Fibroblast of skin of left biceps (primary cell): ENCODE data around the gene RAB43.
A peak's percentile ranks its signal among the peaks of the same experiment; 100 is the strongest.
"Not testable (repeated sequence)": the region's sequence is repeated elsewhere in the genome, so short reads cannot be mapped to it uniquely, and the experiment has no call there.

Experiments used
- DNase-seq, 2 experiments: peaks; one replicate each; pipeline ENCODE4 v3.0.0-alpha.2; 2013; ENCODE audit warnings: low read depth in 2 of 2

The RAB43 gene

DNA sequence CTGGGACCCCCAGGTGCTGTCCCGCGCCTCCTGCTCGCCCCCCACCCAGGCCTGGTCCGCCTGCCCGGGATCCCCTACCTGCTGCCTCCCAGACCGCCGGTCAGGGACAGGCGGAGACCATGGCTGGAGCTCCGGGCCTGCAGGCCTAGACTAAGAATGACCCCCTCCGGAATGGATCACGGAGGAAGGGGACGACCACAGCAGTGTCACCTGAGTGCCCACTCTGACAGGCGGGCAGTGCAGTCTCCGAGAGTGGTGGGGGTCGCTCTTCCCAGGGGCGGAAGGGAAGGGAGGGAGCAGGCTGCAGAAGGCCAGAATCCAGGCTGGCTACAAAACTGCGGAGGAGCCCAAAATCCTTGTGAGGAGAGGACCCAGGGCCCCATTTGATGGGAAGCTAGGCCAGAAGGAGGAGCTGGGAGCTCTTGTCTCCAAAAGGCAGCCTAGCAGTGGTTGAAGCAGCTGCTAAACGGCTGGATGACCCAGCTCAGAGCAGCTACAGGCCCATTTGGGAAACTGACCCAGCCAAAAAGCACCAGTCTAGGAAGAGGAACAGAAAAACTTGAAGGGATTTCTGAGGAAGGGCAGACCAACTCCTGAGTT, 908 bp upstream of the RAB43 start:
- DNase-seq, result no peak

- DNase-seq, result no peak
These were observed 400 bp downstream of the RAB43 start for GRCh38 chr3:129121016-129121791.

DNA sequence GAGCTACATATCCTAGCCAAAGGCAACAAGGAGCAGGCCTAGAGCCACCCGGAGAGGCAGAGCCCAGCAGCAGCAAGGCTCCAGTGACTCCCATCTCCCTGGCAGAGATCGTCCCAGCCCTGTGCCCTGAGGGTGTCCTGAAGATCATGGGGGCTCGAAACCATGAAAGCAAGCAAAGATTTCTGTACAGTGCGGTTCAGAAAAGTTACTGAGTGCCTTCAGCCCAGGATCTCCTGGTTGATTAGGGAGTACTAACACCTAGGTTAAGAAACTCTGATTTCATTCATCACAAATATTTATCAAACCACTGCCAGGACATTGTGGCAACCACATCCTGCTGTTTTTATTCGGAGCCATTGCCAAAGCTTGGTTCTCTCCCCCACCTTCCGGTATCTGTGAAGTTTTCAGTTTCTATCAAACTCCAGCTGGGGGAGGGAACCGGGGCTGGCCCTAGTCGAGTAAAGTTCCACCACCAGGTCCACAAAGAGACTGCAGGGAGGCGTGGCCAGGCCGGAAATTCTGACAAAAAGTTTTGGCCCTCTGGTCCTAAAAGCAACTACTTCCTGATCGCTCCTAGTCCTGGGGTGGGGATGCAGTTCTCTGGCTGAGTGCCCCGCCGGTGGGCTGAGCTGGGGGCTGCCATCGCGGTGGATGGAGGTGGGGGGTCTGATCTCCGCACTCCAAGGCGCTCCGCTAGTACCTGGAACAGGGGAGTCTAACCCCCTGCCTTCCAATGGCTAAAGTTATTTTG, 1.2 kb downstream of the RAB43 start:
- peak; percentile 62 to 64 for DNase-seq

- DNase-seq, result no peak
These were observed 2.1 kb downstream of the RAB43 start for GRCh38 chr3:129119365-129120100.

GRCh38 chr3:129118745-129119144, 2.9 kb downstream of the RAB43 start:
- no peak for DNase-seq

DNA sequence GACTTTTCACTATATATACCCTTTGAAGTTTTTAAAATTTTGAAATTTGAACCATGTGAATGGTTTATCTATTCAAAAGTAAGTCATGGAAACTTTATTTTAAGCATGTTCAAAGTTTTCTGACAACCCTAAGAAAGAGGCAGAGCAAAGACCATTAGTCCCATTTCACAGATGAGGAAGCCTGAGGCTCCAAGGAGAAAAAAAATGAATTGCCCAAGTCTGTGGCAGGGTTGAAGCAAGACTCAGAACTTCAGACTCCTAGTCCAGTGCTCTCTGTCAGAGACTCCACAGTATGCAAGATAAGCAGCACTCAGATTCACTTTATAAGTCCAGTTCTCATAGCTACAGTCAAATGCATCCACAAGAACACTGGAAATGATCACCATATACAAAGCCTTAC, 4.5 kb downstream of the RAB43 start:
- no peak for DNase-seq

- DNase-seq, result no peak
These were observed 5.1 kb downstream of the RAB43 start for GRCh38 chr3:129116482-129116946.

DNA sequence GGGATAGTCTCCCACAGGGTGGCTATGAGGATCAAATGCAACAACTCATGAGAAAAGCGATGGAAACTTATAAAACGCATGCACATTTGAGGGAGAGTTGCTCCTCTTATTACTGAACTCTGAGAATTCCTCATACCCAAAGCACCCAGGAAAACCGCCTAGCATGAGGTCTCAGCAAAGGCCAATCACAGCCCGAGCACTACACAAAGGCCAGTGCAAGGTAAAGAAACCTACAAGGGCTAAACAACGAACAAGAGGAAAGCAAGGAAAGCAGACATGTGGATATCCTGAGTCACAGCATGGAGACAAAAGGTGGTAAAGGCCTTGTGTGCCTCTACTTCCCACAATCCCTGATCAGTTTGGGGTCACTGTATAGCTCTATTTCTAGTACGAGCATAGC, 7.1 kb downstream of the RAB43 start:
- no peak for DNase-seq

DNA sequence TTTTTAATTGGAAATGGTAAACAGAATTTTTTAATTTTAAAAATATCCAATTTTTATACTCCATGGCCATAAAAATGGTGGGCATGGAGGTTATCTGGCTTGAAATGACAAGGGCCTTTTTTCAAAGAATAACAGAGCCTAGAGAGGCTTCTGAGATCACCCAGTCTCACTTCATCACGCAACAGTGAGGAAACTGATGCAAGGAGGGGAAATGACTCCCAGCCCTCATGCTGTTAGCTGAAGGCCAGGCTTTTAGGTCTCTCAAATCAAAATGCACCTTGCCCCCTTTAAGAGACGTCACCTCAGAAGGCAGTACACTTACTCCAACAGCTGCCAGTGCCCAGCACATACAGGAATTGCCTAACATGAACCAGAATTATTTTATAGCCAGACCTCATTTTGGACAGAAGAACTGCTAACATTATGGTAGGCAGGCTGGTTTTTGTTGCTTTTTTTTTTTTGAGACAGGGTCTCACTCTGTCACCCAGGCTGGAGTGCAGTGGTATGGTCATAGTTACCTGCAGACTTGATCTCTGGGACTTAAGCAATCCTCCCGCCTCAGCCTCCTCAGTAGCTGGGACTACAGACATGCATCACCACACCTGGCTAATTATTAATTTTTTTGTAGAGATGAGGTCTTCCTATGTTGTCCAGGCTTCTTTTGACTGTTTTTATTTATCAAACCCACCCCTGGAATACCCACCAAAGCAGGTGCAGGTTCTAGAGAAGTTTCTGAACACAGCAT, 9.1 kb downstream of the RAB43 start:
- peak in 1 of 2 experiments; percentile 12 for DNase-seq

- DNase-seq, result not testable (repeated sequence)
These were observed 10.4 kb downstream of the RAB43 start for GRCh38 chr3:129111076-129111780.

DNA sequence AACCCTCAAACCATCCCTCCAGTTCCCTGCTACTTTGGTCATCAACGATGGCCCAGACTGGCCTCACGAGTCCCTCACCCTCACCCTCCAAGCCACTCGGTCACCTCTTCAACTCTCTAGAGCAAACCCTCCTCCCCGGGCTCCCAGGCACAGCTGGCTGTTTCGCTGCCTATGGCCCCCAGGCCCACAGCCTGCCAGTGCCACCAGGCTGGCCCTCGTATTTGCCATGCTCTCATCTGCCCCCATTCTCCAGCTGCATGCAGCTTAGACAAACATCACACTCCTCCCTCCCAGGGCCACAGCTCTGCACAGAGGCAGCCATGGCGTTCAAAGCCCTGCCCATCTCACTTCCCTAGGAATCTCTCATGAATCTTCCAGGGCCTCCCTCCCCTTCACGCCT, 13.8 kb downstream of the RAB43 start:
- no peak for DNase-seq

- no peak for DNase-seq
These were observed 14.6 kb downstream of the RAB43 start for GRCh38 chr3:129106866-129107565.

DNA sequence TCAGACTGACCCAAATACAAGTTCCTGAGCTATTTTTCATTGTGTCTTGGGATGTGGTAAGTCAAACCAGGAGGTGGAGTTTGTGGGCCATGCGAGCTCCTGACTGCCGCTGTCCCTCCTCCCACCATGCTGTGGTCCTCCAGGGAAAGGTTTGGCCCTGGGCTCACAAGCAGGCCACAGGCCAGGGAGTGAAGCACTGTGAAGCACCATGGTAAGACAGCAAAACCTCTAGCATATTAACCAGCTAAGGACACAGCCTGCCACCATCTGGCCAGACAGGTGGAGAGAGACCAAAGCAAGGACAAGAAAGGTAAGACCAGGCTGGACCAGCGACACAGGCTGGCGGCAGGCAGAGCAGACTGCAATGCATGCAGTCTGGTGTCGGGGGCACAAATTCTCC, 15.3 kb downstream of the RAB43 start:
- no peak for DNase-seq

GRCh38 chr3:129105862-129106261, 15.7 kb downstream of the RAB43 start:
- DNase-seq, result no peak

- no peak for DNase-seq
These were observed 17.0 kb downstream of the RAB43 start for GRCh38 chr3:129104498-129105079.

DNA sequence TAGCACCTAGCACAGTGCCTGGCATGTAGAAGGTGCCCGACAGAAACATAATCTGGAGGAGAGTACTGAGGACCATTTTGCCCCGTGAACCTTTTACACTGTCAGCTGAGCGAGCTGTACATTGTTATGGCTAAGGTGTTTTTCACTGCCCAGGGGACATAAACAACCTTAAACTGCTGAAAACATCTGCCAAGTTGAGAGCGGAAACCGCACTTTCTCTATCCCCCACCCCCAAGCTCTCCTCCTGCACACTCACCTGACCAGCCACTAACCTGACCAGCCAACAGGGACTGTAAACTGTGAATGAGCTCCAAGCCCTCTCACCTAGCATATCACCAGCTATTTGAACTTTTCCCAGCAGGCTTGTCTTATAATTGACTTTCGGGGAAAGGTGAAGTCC, 17.6 kb downstream of the RAB43 start:
- no peak for DNase-seq

- DNase-seq, result no peak
These were observed 18.3 kb downstream of the RAB43 start for GRCh38 chr3:129103296-129103695.

DNA sequence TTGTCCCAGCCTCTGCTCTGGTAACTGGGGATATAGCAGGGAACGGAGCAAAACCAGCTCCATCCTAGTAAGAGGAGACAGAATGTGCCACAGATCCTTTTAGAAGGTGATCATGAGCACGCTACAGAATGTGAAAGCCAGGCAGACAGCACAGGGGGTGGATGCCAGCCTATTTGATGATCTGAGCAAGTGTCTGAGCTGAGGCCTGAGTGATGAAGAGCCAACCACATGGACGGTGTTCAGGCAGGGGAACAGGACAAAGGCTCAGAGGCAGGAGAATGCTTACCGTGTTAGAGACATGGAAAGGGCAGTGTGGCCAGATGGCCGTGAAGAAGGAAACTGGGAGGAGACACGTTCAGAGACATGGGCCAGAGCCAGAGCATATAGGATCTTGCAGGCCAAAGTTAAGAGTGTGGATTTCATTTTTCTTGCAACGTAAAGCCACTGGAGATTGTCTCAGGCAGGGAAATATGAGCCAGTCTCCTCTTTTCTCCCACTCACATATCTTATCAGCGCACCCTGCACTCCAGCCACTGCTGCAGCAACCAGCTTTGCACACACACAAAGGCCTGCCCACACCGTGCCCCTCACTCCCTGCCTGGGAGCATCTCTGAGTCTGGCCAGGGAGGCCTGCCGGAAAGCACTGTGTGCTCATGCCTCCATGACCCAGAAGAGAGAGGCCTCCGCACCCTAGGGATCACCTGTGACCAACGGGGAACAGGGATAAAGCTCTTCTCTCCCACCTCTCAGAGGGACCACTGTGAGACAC, 20.1 kb downstream of the RAB43 start:
- DNase-seq, result no peak

- no peak for DNase-seq
These were observed 21.3 kb downstream of the RAB43 start for GRCh38 chr3:129100274-129100673.
